CD4-positive, alpha-beta T cell (primary cell): ENCODE measurements around the gene DMAC2. TPM values are rescaled to one million over a fixed set of nuclear protein-coding genes. Genes with fewer than 3 reads are reported as not detected.

Experiments
- ATAC-seq: fragments of 200-7000 bp; cut with Tn5 transposase; one replicate; pipeline ENCODE4 v1.10.0; 2022; ENCODE audit warnings: mild to moderate bottlenecking; ENCODE audit not compliant: poor library complexity
- CTCF ChIA-PET: fragments of 350-600 bp; sonication (Branson Sonifier 250); formaldehyde crosslinking; loops from one replicate; lab custom pipeline; 2021; ENCODE audit warnings: antibody characterized with exemption, inconsistent platforms; lab: Charles Lee
- POLR2A ChIA-PET: fragments of 350-600 bp; sonication (Branson Sonifier 250); formaldehyde crosslinking; loops from one replicate; lab custom pipeline; 2021; ENCODE audit warnings: antibody characterized with exemption, inconsistent platforms; lab: Charles Lee
- DNase-seq, 14 experiments: peaks; one replicate each; pipeline ENCODE4 v3.0.0-alpha.2; 2013 to 2020; ENCODE audit warnings: mixed read lengths in 2 of 14
- H3K27ac ChIP-seq, 2 donors: one replicate each; pipeline versions ENCODE4 v1.5.1 to v1.7.0; 2013; ENCODE audit warnings: low read length in 2 of 2, low read depth in 1 of 2, mild to moderate bottlenecking in 1 of 2
- H3K27me3 ChIP-seq, 2 experiments: 1 replicate in 1 of 2; 2 replicates in 1 of 2; pipeline versions ENCODE4 v1.6.1 to v1.7.0; 2013; ENCODE audit warnings: low read length in 2 of 2, control low read depth in 1 of 2, mild to moderate bottlenecking in 1 of 2, moderate library complexity in 1 of 2; ENCODE audit not compliant: insufficient read depth in 2 of 2, control insufficient read depth in 1 of 2
- H3K36me3 ChIP-seq: one replicate; pipeline ENCODE4 v1.6.1; 2013; ENCODE audit warnings: low read length, control low read depth; ENCODE audit not compliant: insufficient read depth
- H3K4me1 ChIP-seq: one replicate; pipeline ENCODE4 v1.6.1; 2013; ENCODE audit warnings: low read length, control low read depth; ENCODE audit not compliant: insufficient read depth
- H3K4me3 ChIP-seq: one replicate; pipeline ENCODE4 v1.5.1; 2013; ENCODE audit warnings: mild to moderate bottlenecking, low read length, moderate library complexity
- H3K9me3 ChIP-seq, 2 experiments: 1 replicate in 1 of 2; 2 replicates in 1 of 2; pipeline versions ENCODE4 v1.6.1 to v1.7.0; 2013; ENCODE audit warnings: low read length in 2 of 2, mild to moderate bottlenecking in 2 of 2, control low read depth in 1 of 2, moderate library complexity in 1 of 2; ENCODE audit not compliant: control insufficient read depth in 1 of 2, insufficient read depth in 1 of 2
- H3K27ac Mint-ChIP-seq: one replicate; pipeline ENCODE4 v1.8.0; 2020; ENCODE audit warnings: mixed read lengths
- H3K27me3 Mint-ChIP-seq: one replicate; pipeline ENCODE4 v1.8.0; 2021; ENCODE audit warnings: mixed read lengths
- H3K36me3 Mint-ChIP-seq: one replicate; pipeline ENCODE4 v1.8.0; 2021; ENCODE audit warnings: low read depth, mixed read lengths
- H3K4me1 Mint-ChIP-seq: one replicate; pipeline ENCODE4 v1.8.0; 2021; ENCODE audit warnings: low read depth, mixed read lengths
- H3K4me3 Mint-ChIP-seq: one replicate; pipeline ENCODE4 v1.8.0; 2020; ENCODE audit warnings: mild to moderate bottlenecking, mixed read lengths
- H3K9me3 Mint-ChIP-seq: one replicate; pipeline ENCODE4 v1.8.0; 2020; ENCODE audit warnings: mixed read lengths
- CTCF ChIP-seq: fragments of 200-600 bp; IDR thresholded peaks from one replicate; pipeline ENCODE4 v1.8.0; 2022; ENCODE audit warnings: antibody characterized with exemption, mild to moderate bottlenecking
- intact Hi-C, 2 experiments: fragments of 100-400 bp; cut with DNase I in 1 of 2; cut with micrococcal nuclease in 1 of 2; formaldehyde crosslinking; loops; one replicate each; pipeline versions ENCODE4 v1.15.1 to v1.9.0; 2023 to 2025; cut with DNase I, micrococcal nuclease
- total RNA-seq, 174 experiments: library from RNA in 2 of 174; stranded (reverse) in 2 of 174; gene quantifications; one replicate each; pipeline ENCODE4 v1.2.3 and lab custom pipeline; 2021 to 2026

The DMAC2 gene
- total RNA-seq, 2 experiments from 2014 or later, result 21.6 to 25.7 TPM

DNA sequence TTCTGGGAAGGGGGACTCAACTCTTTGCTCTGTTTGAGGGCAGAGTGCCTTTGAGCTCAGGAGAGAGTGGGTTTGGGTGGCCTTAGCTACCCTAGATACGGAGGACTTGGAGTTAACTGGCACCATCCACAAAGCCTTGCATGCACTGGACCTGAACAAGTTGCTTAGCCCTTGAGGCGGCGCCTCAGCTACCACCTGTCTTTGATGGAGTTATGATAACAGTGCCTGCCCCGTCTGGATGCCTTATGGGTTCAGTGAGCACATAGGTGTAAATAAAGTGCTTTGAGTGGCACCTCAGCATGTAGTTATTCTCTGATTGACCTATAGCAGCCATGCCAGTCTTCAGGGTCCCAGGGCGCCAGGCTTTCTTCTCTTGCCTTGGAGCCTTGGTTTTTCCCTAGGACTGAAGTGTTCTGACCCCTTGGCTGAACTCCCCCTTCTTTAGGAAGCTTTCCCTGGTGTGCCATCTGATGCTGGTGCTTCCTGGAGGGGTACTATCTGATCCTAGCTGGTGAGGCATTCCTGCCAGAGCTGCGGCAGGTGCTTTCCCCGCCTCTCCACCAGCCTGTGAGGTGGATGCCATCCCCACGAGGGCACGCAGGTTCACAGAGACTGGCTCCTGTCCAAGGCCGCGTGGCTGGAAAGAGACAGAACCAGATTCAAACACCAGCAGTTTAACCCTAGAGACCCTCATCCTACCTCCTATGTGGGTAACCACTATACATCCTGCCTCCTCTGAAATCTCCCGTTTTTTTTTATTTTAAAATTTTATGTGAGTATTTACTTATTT lies 36.3 kb downstream of the DMAC2 start:
- ATAC-seq, result no peak
- Histone ChIP-seq H3K9me3 (no peaks in the 10 kb centered on the region), H3K27me3 (no peaks in the 10 kb centered on the region), H3K36me3 (peaks cover 9% of the 10 kb centered on the region), H3K4me1 (peaks cover 11% of the 10 kb centered on the region), H3K27ac (no peak overlapping the region), H3K4me3 (no peak overlapping the region)
- Mint-ChIP-seq H3K27ac (no peak overlapping the region), H3K27me3 (no peaks in the 10 kb centered on the region), H3K4me3 (no peak overlapping the region), H3K4me1 (peaks cover 29% of the 10 kb centered on the region), H3K9me3 (no peaks in the 10 kb centered on the region), H3K36me3 (peaks cover 5% of the 10 kb centered on the region)
- TF ChIP-seq CTCF, result no peak
- intact Hi-C loops, result no loop called here
- POLR2A ChIA-PET, result no interaction called here
- no peak for DNase-seq
- CTCF ChIA-PET, result no interaction called here

GRCh38 chr19:41402010-41402409 lies 37.7 kb downstream of the DMAC2 start:
- ChIA-PET POLR2A (no interaction called here), CTCF (no interaction called here)
- no peak overlapping the region for H3K4me3 ChIP-seq
- peaks cover 42% of the 10 kb centered on the region for H3K4me1 Mint-ChIP-seq
- no peak overlapping the region for H3K27ac Mint-ChIP-seq
- peaks cover 9% of the 10 kb centered on the region for H3K36me3 ChIP-seq
- DNase-seq (no peak), ATAC-seq (no peak)
- intact Hi-C loops, result no loop called here
- H3K27me3 ChIP-seq, result no peaks in the 10 kb centered on the region
- H3K4me1 ChIP-seq, result peaks cover 20% of the 10 kb centered on the region
- H3K9me3 ChIP-seq, result no peaks in the 10 kb centered on the region
- H3K36me3 Mint-ChIP-seq, result peaks cover 19% of the 10 kb centered on the region
- no peaks in the 10 kb centered on the region for H3K27me3 Mint-ChIP-seq
- H3K27ac ChIP-seq, result no peak overlapping the region
- H3K4me3 Mint-ChIP-seq, result no peak overlapping the region
- no peaks in the 10 kb centered on the region for H3K9me3 Mint-ChIP-seq
- TF ChIP-seq CTCF, result no peak

DNA sequence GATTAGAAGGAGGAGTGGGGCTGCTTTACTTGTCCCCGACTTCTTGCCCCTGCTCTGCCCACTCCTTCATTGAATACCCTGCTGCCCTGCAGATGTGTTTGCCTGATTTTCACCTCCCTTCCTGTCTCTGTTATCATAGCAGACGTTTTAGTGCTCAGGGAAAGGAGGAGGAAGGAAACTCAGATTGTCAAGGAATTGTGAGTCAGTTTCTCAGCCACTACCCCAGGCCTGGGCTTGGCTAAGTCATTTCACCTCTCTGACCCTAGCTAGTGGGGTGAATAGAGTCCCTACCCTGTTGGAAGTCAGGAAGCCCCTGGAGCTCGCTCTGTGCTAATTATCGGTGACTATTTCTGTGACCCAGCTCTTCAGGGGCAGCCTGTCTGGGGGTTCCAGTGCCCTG lies 38.2 kb downstream of the DMAC2 start:
- Mint-ChIP-seq H3K4me1 (peaks cover 47% of the 10 kb centered on the region), H3K27me3 (no peaks in the 10 kb centered on the region), H3K4me3 (peak overlapping the region; percentile 31), H3K9me3 (no peaks in the 10 kb centered on the region), H3K27ac (no peak overlapping the region), H3K36me3 (peaks cover 19% of the 10 kb centered on the region)
- DNase-seq (no peak), ATAC-seq (no peak)
- Histone ChIP-seq H3K27ac (no peak overlapping the region), H3K4me3 (no peak overlapping the region), H3K36me3 (peaks cover 9% of the 10 kb centered on the region), H3K9me3 (no peaks in the 10 kb centered on the region), H3K27me3 (no peaks in the 10 kb centered on the region), H3K4me1 (peaks cover 24% of the 10 kb centered on the region)
- ChIA-PET CTCF (no interaction called here), POLR2A (no interaction called here)
- no peak for TF ChIP-seq CTCF
- intact Hi-C loops, result no loop called here
